Endothelial cell (in vitro differentiated cells): ENCODE data around the gene YIF1B. TPM values are rescaled to one million over a fixed set of nuclear protein-coding genes. Genes with fewer than 3 reads are reported as not detected.
"Not testable (repeated sequence)": the region's sequence is repeated elsewhere in the genome, so short reads cannot be mapped to it uniquely, and the experiment has no call there.

Source experiments
- DNase-seq: peaks from one replicate; pipeline ENCODE4 v3.0.0; 2021; ENCODE audit warnings: low spot score
- H3K27ac Mint-ChIP-seq: one replicate; pipeline ENCODE4 v1.8.0; 2021; ENCODE audit warnings: mixed read lengths, inconsistent platforms; ENCODE audit not compliant: unreplicated experiment
- H3K27me3 Mint-ChIP-seq: one replicate; pipeline ENCODE4 v1.8.0; 2021; ENCODE audit warnings: mild to moderate bottlenecking, moderate library complexity, mixed read lengths, inconsistent platforms; ENCODE audit not compliant: unreplicated experiment
- H3K36me3 Mint-ChIP-seq: one replicate; pipeline ENCODE4 v1.8.0; 2021; ENCODE audit warnings: mild to moderate bottlenecking, low read depth, mixed read lengths, inconsistent platforms; ENCODE audit not compliant: unreplicated experiment
- H3K4me1 Mint-ChIP-seq: one replicate; pipeline ENCODE4 v1.8.0; 2021; ENCODE audit warnings: mild to moderate bottlenecking, mixed read lengths, inconsistent platforms; ENCODE audit not compliant: unreplicated experiment
- H3K4me3 Mint-ChIP-seq: one replicate; pipeline ENCODE4 v1.8.0; 2021; ENCODE audit warnings: mild to moderate bottlenecking, mixed read lengths, inconsistent platforms; ENCODE audit not compliant: unreplicated experiment
- H3K9me3 Mint-ChIP-seq: one replicate; pipeline ENCODE4 v1.8.0; 2021; ENCODE audit warnings: mixed read lengths, inconsistent platforms; ENCODE audit not compliant: unreplicated experiment
- CTCF ChIP-seq: fragments of 200-600 bp; sonication (generic); IDR thresholded peaks from one replicate; pipeline ENCODE4 v1.5.0; 2021; ENCODE audit warnings: antibody characterized with exemption; ENCODE audit not compliant: unreplicated experiment
- total RNA-seq: library from RNA; stranded (reverse); fragmentation: NEBNext Ultra II Directional; extraction: Animal tissue kit (Norgen Biotek cat#: 25700); gene quantifications from one replicate; pipeline ENCODE4 v1.2.1, GENCODE V29; 2021; ENCODE audit not compliant: unreplicated experiment

The YIF1B gene
- total RNA-seq, 1 donor from 2014 or later, result 55.2 TPM

DNA sequence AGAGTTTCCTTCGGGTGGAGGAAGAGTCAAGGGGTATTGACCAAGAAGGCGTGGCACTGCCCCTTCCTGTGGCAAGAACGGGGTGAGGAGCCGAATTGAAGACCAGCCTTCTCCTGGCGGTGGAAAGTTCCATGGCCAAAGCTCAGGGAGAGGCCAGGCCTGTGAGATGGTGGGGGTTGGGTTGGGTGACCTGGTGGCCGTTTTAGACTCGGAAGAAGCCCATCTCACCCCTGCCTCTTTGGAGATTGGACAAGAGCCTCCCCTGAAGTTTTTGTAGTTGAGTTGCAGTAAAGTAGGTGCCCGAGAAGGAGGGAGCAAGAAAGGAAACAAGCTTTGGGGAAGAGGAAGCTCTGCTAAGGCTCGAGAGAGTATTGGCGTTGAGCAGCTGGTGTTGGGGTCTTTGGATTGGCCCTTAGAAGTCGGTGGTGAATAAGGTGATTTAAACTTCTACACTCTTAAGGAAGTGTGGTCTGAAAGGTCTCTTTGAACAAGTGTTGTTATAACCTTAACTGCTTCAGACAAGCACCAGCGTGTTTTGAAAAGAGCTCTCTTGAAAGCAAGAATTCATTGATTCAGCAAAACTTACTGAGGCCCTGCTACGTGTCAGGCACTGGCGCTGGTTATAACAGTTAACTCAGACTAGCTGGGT is 50.4 kb downstream of the YIF1B start:
- H3K9me3 Mint-ChIP-seq, result no peaks in the 10 kb centered on the region
- H3K27ac Mint-ChIP-seq, result peak overlapping the region; percentile 76
- H3K4me3 Mint-ChIP-seq, result peak overlapping the region; percentile 96
- peaks cover 3% of the 10 kb centered on the region for H3K36me3 Mint-ChIP-seq
- peaks cover 11% of the 10 kb centered on the region for H3K27me3 Mint-ChIP-seq
- peaks cover 29% of the 10 kb centered on the region for H3K4me1 Mint-ChIP-seq
- no peak for TF ChIP-seq CTCF
- no peak for DNase-seq

DNA sequence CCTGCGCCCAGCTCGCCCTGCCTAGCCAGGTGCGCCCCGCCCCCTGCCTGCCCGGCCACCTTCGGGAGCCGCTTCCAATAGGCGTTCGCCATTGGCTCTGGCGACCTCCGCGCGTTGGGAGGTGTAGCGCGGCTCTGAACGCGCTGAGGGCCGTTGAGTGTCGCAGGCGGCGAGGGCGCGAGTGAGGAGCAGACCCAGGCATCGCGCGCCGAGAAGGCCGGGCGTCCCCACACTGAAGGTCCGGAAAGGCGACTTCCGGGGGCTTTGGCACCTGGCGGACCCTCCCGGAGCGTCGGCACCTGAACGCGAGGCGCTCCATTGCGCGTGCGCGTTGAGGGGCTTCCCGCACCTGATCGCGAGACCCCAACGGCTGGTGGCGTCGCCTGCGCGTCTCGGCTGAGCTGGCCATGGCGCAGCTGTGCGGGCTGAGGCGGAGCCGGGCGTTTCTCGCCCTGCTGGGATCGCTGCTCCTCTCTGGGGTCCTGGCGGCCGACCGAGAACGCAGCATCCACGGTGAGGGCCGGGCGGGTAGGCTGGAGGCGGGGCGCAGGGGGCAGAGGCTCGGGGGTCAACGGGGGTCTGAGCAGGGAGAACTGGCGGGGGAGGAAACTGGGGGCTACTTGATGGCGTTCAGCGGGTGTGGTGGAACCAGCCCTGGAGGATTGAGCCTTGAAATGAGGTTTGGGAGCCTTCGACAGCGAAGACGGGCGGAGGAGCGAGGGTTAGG is 51.1 kb downstream of the YIF1B start, which contains the start of gene SPINT2:
TSS of gene SPINT2 (plus strand) at position 88 of the 727 bp plus-strand sequence. CDS start at position 408, 320 bp downstream.
- peaks cover 3% of the 10 kb centered on the region for H3K36me3 Mint-ChIP-seq
- TF ChIP-seq CTCF, result no peak
- H3K9me3 Mint-ChIP-seq, result no peaks in the 10 kb centered on the region
- peaks cover 11% of the 10 kb centered on the region for H3K27me3 Mint-ChIP-seq
- H3K4me1 Mint-ChIP-seq, result peaks cover 29% of the 10 kb centered on the region
- peak within 1 kb of the TSS; percentile 96 for H3K4me3 Mint-ChIP-seq
- peak within 1 kb of the TSS; percentile 76 for H3K27ac Mint-ChIP-seq
- peak; percentile 67 for DNase-seq

GRCh38 chr19:38263689-38264485 is 51.9 kb downstream of the YIF1B start:
- Mint-ChIP-seq H3K4me3 (peak overlapping the region; percentile 88), H3K27me3 (peaks cover 11% of the 10 kb centered on the region), H3K36me3 (peaks cover 3% of the 10 kb centered on the region), H3K9me3 (no peaks in the 10 kb centered on the region), H3K4me1 (peaks cover 29% of the 10 kb centered on the region), H3K27ac (no peak overlapping the region)
- no peak for DNase-seq
- no peak for TF ChIP-seq CTCF

DNA sequence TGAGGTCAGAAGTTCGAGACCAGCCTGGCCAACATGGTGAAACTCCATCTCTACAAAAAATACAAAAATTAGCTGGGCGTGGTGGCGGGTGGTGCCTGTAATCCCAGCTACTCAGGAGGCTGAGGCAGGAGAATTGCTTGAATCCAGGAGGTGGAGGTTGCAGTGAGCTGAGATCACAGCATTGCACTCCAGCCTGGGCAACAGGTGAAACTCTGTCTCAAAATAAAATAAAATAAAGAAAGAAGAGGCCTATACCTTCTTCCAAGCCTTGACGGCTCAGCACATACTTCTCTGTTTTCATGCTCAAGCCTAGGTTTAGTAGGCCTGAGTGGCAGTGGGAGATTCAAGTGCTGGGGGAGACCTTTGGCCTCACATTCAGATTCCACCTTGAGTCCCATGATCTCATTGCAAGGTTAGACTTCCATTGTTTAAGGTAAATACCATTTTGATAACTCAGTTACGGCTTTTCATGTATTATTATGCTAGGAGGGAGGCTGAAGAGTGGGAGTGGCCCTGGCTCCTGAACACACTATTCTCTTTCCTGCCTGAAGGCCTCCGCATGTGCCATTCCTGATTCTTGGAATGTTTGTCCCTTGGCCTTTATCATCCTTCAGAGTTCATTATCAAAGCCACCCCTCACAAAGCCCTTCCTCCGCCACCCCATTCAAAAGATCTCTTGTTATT is 53.0 kb downstream of the YIF1B start:
- peak overlapping the region; percentile 51 for H3K4me3 Mint-ChIP-seq

DNA sequence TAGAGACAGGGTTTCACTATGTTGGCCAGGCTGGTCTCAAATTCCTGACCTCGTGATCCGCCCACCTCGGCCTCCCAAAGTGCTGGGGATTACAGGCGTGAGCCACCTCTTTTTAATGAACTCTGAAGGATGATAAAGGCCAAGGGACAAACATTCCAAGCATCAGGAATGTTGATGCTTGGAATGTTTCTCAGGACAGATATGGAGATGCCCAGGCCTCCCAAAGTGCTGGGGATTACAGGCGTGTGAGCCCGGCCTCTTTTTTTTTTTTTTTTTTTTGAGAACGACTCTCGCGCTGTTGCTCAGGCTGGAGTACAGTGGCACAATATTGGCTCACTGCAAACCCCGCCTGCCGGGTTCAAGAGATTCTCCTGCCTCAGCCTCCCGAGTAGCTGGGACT is 53.8 kb downstream of the YIF1B start:
- peaks cover 18% of the 10 kb centered on the region for H3K4me1 Mint-ChIP-seq
- not testable (repeated sequence) for DNase-seq, H3K36me3 Mint-ChIP-seq, H3K27ac Mint-ChIP-seq, H3K4me3 Mint-ChIP-seq, H3K9me3 Mint-ChIP-seq
- H3K27me3 Mint-ChIP-seq, result peaks cover 17% of the 10 kb centered on the region

More for the DNA sequence above, 53.0 kb downstream of the YIF1B start:
- H3K9me3 Mint-ChIP-seq, result no peaks in the 10 kb centered on the region
- peaks cover 24% of the 10 kb centered on the region for H3K4me1 Mint-ChIP-seq
- H3K36me3 Mint-ChIP-seq, result peaks cover 3% of the 10 kb centered on the region
- DNase-seq, result no peak
- no peak for TF ChIP-seq CTCF
- H3K27me3 Mint-ChIP-seq, result peaks cover 13% of the 10 kb centered on the region
- H3K27ac Mint-ChIP-seq, result peak overlapping the region; percentile 11
